Neural cell (in vitro differentiated cells): ENCODE data around the gene FHAD1.

Experiments used
- EZH2 ChIP-seq: fragments of 200-600, 300-800 bp; shearing (Covaris generic), sonication (generic); IDR thresholded peaks from 2 replicates; pipeline ENCODE4 v1.6.1; 2014; ENCODE audit warnings: antibody characterized with exemption, low read length, borderline replicate concordance, mild to moderate bottlenecking; ENCODE audit not compliant: insufficient read depth, poor library complexity, severe bottlenecking
- SMC3 ChIP-seq: fragments of 450-650 bp; conservative IDR thresholded peaks from 2 replicates; pipeline ENCODE4 v1.6.1; 2014; ENCODE audit warnings: antibody characterized with exemption, mild to moderate bottlenecking, moderate library complexity; ENCODE audit not compliant: poor library complexity
- TAF1 ChIP-seq: IDR thresholded peaks from 2 replicates; pipeline ENCODE4 v1.6.1; 2012; ENCODE audit warnings: low read depth
- TF ChIP-seq, protein P1 (sequence below): fragments of 450-650 bp; IDR thresholded peaks from 2 replicates; pipeline ENCODE4 v1.5.1; 2014; ENCODE audit warnings: antibody characterized with exemption, mild to moderate bottlenecking, moderate library complexity; ENCODE audit not compliant: poor library complexity, severe bottlenecking
- TF ChIP-seq, protein P2 (sequence below): IDR thresholded peaks from 2 replicates; pipeline ENCODE4 v1.6.1; 2012; ENCODE audit warnings: borderline replicate concordance

DNA sequence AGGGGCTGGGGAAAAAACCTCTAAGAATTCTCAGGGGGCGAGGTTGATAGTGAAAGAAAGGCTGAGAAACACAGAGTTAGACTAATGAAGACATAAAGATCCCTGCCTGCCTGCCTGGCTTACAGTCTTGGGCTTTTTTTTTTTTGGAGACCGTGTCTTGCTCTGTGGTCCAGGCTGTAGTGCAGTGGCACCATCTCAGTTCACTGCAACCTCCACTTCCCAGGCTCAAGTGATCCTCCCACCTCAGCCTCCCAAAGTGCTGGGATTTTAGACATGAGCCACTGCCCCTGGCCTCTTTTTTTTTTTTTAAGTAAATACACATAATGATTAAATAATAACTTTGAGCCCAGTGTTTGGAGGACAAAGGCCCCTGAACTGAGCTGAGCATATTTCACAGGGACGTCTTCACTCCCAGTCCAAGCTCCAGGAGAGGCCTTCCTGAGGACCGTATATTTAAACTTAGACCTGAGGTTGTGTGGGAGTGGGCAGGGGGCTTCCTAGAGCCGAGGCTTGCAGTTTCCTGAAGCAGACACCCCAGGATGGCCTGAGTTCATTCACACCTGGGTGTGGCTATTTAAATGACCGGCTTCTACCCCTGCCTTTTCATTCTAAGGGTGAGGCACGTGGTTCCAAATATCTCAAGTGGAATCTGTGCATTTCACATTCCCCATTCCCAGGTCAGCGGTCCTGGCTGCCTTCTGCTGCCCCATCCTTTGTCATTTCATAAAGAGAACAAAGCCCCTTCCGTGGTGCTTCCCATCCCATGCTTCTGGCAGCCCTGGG, 146.6 kb downstream of the FHAD1 start:
- TF ChIP-seq, protein P1, sequence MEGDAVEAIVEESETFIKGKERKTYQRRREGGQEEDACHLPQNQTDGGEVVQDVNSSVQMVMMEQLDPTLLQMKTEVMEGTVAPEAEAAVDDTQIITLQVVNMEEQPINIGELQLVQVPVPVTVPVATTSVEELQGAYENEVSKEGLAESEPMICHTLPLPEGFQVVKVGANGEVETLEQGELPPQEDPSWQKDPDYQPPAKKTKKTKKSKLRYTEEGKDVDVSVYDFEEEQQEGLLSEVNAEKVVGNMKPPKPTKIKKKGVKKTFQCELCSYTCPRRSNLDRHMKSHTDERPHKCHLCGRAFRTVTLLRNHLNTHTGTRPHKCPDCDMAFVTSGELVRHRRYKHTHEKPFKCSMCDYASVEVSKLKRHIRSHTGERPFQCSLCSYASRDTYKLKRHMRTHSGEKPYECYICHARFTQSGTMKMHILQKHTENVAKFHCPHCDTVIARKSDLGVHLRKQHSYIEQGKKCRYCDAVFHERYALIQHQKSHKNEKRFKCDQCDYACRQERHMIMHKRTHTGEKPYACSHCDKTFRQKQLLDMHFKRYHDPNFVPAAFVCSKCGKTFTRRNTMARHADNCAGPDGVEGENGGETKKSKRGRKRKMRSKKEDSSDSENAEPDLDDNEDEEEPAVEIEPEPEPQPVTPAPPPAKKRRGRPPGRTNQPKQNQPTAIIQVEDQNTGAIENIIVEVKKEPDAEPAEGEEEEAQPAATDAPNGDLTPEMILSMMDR = no peak
- TF ChIP-seq SMC3 (no peak), TAF1 (no peak), EZH2 (no peak)
- TF ChIP-seq, protein P2, sequence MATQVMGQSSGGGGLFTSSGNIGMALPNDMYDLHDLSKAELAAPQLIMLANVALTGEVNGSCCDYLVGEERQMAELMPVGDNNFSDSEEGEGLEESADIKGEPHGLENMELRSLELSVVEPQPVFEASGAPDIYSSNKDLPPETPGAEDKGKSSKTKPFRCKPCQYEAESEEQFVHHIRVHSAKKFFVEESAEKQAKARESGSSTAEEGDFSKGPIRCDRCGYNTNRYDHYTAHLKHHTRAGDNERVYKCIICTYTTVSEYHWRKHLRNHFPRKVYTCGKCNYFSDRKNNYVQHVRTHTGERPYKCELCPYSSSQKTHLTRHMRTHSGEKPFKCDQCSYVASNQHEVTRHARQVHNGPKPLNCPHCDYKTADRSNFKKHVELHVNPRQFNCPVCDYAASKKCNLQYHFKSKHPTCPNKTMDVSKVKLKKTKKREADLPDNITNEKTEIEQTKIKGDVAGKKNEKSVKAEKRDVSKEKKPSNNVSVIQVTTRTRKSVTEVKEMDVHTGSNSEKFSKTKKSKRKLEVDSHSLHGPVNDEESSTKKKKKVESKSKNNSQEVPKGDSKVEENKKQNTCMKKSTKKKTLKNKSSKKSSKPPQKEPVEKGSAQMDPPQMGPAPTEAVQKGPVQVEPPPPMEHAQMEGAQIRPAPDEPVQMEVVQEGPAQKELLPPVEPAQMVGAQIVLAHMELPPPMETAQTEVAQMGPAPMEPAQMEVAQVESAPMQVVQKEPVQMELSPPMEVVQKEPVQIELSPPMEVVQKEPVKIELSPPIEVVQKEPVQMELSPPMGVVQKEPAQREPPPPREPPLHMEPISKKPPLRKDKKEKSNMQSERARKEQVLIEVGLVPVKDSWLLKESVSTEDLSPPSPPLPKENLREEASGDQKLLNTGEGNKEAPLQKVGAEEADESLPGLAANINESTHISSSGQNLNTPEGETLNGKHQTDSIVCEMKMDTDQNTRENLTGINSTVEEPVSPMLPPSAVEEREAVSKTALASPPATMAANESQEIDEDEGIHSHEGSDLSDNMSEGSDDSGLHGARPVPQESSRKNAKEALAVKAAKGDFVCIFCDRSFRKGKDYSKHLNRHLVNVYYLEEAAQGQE = no peak
